WTC11 (cell line): ENCODE results near the gene FASN. TPM values are rescaled to one million over a fixed set of nuclear protein-coding genes. Genes with fewer than 3 reads are reported as not detected.

Experiments
- ATAC-seq: fragments of 200-7000 bp; cut with Tn5 transposase; 2 replicates; pipeline ENCODE4 v1.10.0; 2021; ENCODE audit warnings: mild to moderate bottlenecking, moderate library complexity
- CTCF ChIA-PET: fragments of 300-600 bp; sonication (Branson Sonifier 250); formaldehyde crosslinking; loops from one replicate; lab custom pipeline; 2021; ENCODE audit warnings: antibody characterized with exemption; lab: Charles Lee
- POLR2A ChIA-PET: fragments of 350-600 bp; sonication (Branson Sonifier 250); formaldehyde crosslinking; loops from one replicate; lab custom pipeline; 2021; ENCODE audit warnings: antibody characterized with exemption; lab: Charles Lee
- DNase-seq: peaks from one replicate; pipeline ENCODE4 v3.0.0; 2021; ENCODE audit warnings: low spot score
- H3K27ac Mint-ChIP-seq: 2 replicates; pipeline ENCODE4 v1.8.0; 2021; ENCODE audit warnings: mixed read lengths
- H3K27me3 Mint-ChIP-seq: 2 replicates; pipeline ENCODE4 v1.8.0; 2021; ENCODE audit warnings: low read depth, mild to moderate bottlenecking, moderate library complexity, mixed read lengths
- H3K36me3 Mint-ChIP-seq: 2 replicates; pipeline ENCODE4 v1.8.0; 2021; ENCODE audit warnings: mixed read lengths
- H3K4me1 Mint-ChIP-seq: 2 replicates; pipeline ENCODE4 v1.8.0; 2022; ENCODE audit warnings: mixed read lengths
- H3K4me3 Mint-ChIP-seq: 2 replicates; pipeline ENCODE4 v1.8.0; 2021; ENCODE audit warnings: mild to moderate bottlenecking, moderate library complexity, mixed read lengths
- H3K9me3 Mint-ChIP-seq: 2 replicates; pipeline ENCODE4 v1.8.0; 2021; ENCODE audit warnings: mixed read lengths
- E2F4 ChIP-seq: sonication (generic); formaldehyde crosslinking; IDR thresholded peaks from 2 replicates; pipeline ENCODE4 v1.8.1; 2022; ENCODE audit warnings: low read depth, mild to moderate bottlenecking, moderate library complexity, missing genetic modification reagents, borderline replicate concordance
- FOXJ3 ChIP-seq: sonication (generic); formaldehyde crosslinking; IDR thresholded peaks from 2 replicates; pipeline ENCODE4 v1.9.0; 2021; ENCODE audit warnings: missing genetic modification reagents, mild to moderate bottlenecking, borderline replicate concordance
- GRHL2 ChIP-seq: fragments of 250-450 bp; sonication (Bioruptor Pico); IDR thresholded peaks from 2 replicates; pipeline ENCODE4 v1.8.0; 2022; ENCODE audit warnings: mild to moderate bottlenecking, moderate library complexity; ENCODE audit not compliant: insufficient replicate concordance, severe bottlenecking
- JAZF1 ChIP-seq: fragments of 250-450 bp; sonication (Bioruptor Pico); IDR thresholded peaks from 2 replicates; pipeline ENCODE4 v1.9.0; 2021; ENCODE audit warnings: moderate library complexity, mild to moderate bottlenecking, inconsistent platforms
- JUN ChIP-seq: sonication (generic); formaldehyde crosslinking; IDR thresholded peaks from 2 replicates; pipeline ENCODE4 v1.8.0; 2023; ENCODE audit warnings: mild to moderate bottlenecking, missing genetic modification reagents
- KAT7 ChIP-seq: sonication (generic); formaldehyde crosslinking; IDR thresholded peaks from 2 replicates; pipeline ENCODE4 v1.8.1; 2023; ENCODE audit warnings: missing genetic modification reagents, mild to moderate bottlenecking, borderline replicate concordance
- NR1H2 ChIP-seq: sonication (generic); formaldehyde crosslinking; IDR thresholded peaks from 2 replicates; pipeline ENCODE4 v1.9.0; 2021; ENCODE audit warnings: mild to moderate bottlenecking, moderate library complexity, missing genetic modification reagents
- SP1 ChIP-seq: sonication (generic); formaldehyde crosslinking; conservative IDR thresholded peaks from 2 replicates; pipeline ENCODE4 v1.8.1; 2022; ENCODE audit warnings: missing genetic modification reagents
- TEAD1 ChIP-seq: sonication (generic); formaldehyde crosslinking; IDR thresholded peaks from 2 replicates; pipeline ENCODE4 v1.8.0; 2022; ENCODE audit warnings: mild to moderate bottlenecking, missing genetic modification reagents
- TEAD4 ChIP-seq: sonication (generic); formaldehyde crosslinking; IDR thresholded peaks from 2 replicates; pipeline ENCODE4 v1.8.0; 2022; ENCODE audit warnings: mild to moderate bottlenecking, missing genetic modification reagents
- ZNF138 ChIP-seq: sonication (generic); formaldehyde crosslinking; conservative IDR thresholded peaks from 2 replicates; pipeline ENCODE4 v1.8.1; 2022; ENCODE audit warnings: mild to moderate bottlenecking, moderate library complexity, missing genetic modification reagents
- ZNF396 ChIP-seq: fragments of 250-450 bp; sonication (Bioruptor Pico); IDR thresholded peaks from 2 replicates; pipeline ENCODE4 v1.8.0; 2021; ENCODE audit warnings: mild to moderate bottlenecking, moderate library complexity, borderline replicate concordance
- total RNA-seq: library from RNA; stranded (reverse); gene quantifications from 3 replicates; pipeline ENCODE4 v1.2.3, GENCODE V29; 2021
- TF ChIP-seq, protein P1 (sequence below): fragments of 250-450 bp; sonication (Bioruptor Pico); IDR thresholded peaks from 2 replicates; pipeline ENCODE4 v1.9.0; 2021; ENCODE audit warnings: mild to moderate bottlenecking
- TF ChIP-seq, protein P2 (sequence below): sonication (generic); formaldehyde crosslinking; IDR thresholded peaks from 2 replicates; pipeline ENCODE4 v1.8.0; 2023; ENCODE audit warnings: missing genetic modification reagents, mild to moderate bottlenecking, borderline replicate concordance
- TF ChIP-seq, protein P3 (sequence below): sonication (generic); formaldehyde crosslinking; IDR thresholded peaks from 2 replicates; pipeline ENCODE4 v1.8.0; 2022; ENCODE audit warnings: mild to moderate bottlenecking, missing genetic modification reagents
- TF ChIP-seq, protein P4 (sequence below): fragments of 250-450 bp; sonication (Bioruptor Pico); IDR thresholded peaks from 2 replicates; pipeline ENCODE4 v1.9.0; 2021; ENCODE audit warnings: mild to moderate bottlenecking, borderline replicate concordance

Gene FASN
- total RNA-seq, 1 experiment from 2014 or later, result 742 TPM

- Mint-ChIP-seq H3K4me1 (peaks cover 18% of the 10 kb centered on the region), H3K27me3 (no peaks in the 10 kb centered on the region; the same call in 1 of the 2 replicates), H3K4me3 (no peak overlapping the region), H3K9me3 (no peaks in the 10 kb centered on the region), H3K27ac (no peak overlapping the region), H3K36me3 (peaks cover 10% of the 10 kb centered on the region)
- no peak for TF ChIP-seq ZNF138 (CRISPR knock-in tag)
- no peak for TF ChIP-seq SP1 (CRISPR knock-in tag)
- TF ChIP-seq FOXJ3 (CRISPR knock-in tag), result no peak
- no peak for TF ChIP-seq TEAD4
- TF ChIP-seq, protein P1, sequence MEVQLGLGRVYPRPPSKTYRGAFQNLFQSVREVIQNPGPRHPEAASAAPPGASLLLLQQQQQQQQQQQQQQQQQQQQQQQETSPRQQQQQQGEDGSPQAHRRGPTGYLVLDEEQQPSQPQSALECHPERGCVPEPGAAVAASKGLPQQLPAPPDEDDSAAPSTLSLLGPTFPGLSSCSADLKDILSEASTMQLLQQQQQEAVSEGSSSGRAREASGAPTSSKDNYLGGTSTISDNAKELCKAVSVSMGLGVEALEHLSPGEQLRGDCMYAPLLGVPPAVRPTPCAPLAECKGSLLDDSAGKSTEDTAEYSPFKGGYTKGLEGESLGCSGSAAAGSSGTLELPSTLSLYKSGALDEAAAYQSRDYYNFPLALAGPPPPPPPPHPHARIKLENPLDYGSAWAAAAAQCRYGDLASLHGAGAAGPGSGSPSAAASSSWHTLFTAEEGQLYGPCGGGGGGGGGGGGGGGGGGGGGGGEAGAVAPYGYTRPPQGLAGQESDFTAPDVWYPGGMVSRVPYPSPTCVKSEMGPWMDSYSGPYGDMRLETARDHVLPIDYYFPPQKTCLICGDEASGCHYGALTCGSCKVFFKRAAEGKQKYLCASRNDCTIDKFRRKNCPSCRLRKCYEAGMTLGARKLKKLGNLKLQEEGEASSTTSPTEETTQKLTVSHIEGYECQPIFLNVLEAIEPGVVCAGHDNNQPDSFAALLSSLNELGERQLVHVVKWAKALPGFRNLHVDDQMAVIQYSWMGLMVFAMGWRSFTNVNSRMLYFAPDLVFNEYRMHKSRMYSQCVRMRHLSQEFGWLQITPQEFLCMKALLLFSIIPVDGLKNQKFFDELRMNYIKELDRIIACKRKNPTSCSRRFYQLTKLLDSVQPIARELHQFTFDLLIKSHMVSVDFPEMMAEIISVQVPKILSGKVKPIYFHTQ (CRISPR knock-in tag), result no peak
- TF ChIP-seq E2F4 (CRISPR knock-in tag), result no peak
- TF ChIP-seq, protein P2, sequence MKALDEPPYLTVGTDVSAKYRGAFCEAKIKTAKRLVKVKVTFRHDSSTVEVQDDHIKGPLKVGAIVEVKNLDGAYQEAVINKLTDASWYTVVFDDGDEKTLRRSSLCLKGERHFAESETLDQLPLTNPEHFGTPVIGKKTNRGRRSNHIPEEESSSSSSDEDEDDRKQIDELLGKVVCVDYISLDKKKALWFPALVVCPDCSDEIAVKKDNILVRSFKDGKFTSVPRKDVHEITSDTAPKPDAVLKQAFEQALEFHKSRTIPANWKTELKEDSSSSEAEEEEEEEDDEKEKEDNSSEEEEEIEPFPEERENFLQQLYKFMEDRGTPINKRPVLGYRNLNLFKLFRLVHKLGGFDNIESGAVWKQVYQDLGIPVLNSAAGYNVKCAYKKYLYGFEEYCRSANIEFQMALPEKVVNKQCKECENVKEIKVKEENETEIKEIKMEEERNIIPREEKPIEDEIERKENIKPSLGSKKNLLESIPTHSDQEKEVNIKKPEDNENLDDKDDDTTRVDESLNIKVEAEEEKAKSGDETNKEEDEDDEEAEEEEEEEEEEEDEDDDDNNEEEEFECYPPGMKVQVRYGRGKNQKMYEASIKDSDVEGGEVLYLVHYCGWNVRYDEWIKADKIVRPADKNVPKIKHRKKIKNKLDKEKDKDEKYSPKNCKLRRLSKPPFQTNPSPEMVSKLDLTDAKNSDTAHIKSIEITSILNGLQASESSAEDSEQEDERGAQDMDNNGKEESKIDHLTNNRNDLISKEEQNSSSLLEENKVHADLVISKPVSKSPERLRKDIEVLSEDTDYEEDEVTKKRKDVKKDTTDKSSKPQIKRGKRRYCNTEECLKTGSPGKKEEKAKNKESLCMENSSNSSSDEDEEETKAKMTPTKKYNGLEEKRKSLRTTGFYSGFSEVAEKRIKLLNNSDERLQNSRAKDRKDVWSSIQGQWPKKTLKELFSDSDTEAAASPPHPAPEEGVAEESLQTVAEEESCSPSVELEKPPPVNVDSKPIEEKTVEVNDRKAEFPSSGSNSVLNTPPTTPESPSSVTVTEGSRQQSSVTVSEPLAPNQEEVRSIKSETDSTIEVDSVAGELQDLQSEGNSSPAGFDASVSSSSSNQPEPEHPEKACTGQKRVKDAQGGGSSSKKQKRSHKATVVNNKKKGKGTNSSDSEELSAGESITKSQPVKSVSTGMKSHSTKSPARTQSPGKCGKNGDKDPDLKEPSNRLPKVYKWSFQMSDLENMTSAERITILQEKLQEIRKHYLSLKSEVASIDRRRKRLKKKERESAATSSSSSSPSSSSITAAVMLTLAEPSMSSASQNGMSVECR (CRISPR knock-in tag), result no peak
- TF ChIP-seq, protein P3, sequence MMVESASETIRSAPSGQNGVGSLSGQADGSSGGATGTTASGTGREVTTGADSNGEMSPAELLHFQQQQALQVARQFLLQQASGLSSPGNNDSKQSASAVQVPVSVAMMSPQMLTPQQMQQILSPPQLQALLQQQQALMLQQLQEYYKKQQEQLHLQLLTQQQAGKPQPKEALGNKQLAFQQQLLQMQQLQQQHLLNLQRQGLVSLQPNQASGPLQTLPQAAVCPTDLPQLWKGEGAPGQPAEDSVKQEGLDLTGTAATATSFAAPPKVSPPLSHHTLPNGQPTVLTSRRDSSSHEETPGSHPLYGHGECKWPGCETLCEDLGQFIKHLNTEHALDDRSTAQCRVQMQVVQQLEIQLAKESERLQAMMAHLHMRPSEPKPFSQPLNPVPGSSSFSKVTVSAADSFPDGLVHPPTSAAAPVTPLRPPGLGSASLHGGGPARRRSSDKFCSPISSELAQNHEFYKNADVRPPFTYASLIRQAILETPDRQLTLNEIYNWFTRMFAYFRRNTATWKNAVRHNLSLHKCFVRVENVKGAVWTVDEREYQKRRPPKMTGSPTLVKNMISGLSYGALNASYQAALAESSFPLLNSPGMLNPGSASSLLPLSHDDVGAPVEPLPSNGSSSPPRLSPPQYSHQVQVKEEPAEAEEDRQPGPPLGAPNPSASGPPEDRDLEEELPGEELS (CRISPR knock-in tag), result no peak
- no peak for TF ChIP-seq GRHL2 (CRISPR knock-in tag)
- no peak for TF ChIP-seq JUN (CRISPR knock-in tag)
- TF ChIP-seq NR1H2 (CRISPR knock-in tag), result no peak
- no peak for TF ChIP-seq KAT7 (CRISPR knock-in tag)
- TF ChIP-seq ZNF396 (CRISPR knock-in tag), result no peak
- TF ChIP-seq, protein P4, sequence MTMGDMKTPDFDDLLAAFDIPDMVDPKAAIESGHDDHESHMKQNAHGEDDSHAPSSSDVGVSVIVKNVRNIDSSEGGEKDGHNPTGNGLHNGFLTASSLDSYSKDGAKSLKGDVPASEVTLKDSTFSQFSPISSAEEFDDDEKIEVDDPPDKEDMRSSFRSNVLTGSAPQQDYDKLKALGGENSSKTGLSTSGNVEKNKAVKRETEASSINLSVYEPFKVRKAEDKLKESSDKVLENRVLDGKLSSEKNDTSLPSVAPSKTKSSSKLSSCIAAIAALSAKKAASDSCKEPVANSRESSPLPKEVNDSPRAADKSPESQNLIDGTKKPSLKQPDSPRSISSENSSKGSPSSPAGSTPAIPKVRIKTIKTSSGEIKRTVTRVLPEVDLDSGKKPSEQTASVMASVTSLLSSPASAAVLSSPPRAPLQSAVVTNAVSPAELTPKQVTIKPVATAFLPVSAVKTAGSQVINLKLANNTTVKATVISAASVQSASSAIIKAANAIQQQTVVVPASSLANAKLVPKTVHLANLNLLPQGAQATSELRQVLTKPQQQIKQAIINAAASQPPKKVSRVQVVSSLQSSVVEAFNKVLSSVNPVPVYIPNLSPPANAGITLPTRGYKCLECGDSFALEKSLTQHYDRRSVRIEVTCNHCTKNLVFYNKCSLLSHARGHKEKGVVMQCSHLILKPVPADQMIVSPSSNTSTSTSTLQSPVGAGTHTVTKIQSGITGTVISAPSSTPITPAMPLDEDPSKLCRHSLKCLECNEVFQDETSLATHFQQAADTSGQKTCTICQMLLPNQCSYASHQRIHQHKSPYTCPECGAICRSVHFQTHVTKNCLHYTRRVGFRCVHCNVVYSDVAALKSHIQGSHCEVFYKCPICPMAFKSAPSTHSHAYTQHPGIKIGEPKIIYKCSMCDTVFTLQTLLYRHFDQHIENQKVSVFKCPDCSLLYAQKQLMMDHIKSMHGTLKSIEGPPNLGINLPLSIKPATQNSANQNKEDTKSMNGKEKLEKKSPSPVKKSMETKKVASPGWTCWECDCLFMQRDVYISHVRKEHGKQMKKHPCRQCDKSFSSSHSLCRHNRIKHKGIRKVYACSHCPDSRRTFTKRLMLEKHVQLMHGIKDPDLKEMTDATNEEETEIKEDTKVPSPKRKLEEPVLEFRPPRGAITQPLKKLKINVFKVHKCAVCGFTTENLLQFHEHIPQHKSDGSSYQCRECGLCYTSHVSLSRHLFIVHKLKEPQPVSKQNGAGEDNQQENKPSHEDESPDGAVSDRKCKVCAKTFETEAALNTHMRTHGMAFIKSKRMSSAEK (CRISPR knock-in tag), result no peak
- TF ChIP-seq JAZF1 (CRISPR knock-in tag), result no peak
- TF ChIP-seq TEAD1 (CRISPR knock-in tag), result no peak
- ChIA-PET POLR2A (no interaction called here), CTCF (no interaction called here)
- no peak for ATAC-seq
- no peak for DNase-seq
Measured at GRCh38 chr17:82046903-82047302, 51.1 kb downstream of the FASN start.
